ENCODE data around the gene EPM2A.
"Not testable (repeated sequence)": the region's sequence is repeated elsewhere in the genome, so short reads cannot be mapped to it uniquely, and the experiment has no call there.

Gene EPM2A

GRCh38 chr6:145729887-145730286 is 5.4 kb downstream of the EPM2A start:
- no peak for DNase-seq (ENCODE audit: low read depth)

GRCh38 chr6:145728444-145729385 is 6.6 kb downstream of the EPM2A start:
- no peak for DNase-seq (ENCODE audit: low read depth)

- DNase-seq (ENCODE audit: low read depth) = no peak
Observed at GRCh38 chr6:145727817-145728388, 7.4 kb downstream of the EPM2A start.

GRCh38 chr6:145725570-145725969 is 9.8 kb downstream of the EPM2A start:
- DNase-seq (ENCODE audit: low read depth) = no peak

GRCh38 chr6:145723646-145724045 is 11.7 kb downstream of the EPM2A start:
- peak; percentile 63 for DNase-seq (ENCODE audit: low read depth)

- DNase-seq (ENCODE audit: low read depth) = no peak
Observed at GRCh38 chr6:145722190-145722589, 13.1 kb downstream of the EPM2A start.

GRCh38 chr6:145721144-145721543 is 14.2 kb downstream of the EPM2A start:
- no peak for DNase-seq (ENCODE audit: low read depth)

- DNase-seq (ENCODE audit: low read depth) = no peak
Observed at GRCh38 chr6:145715426-145715825, 19.9 kb downstream of the EPM2A start.

- DNase-seq (ENCODE audit: low read depth) = no peak
Observed at GRCh38 chr6:145714731-145715130, 20.6 kb downstream of the EPM2A start.

- DNase-seq (ENCODE audit: low read depth) = no peak
Observed at GRCh38 chr6:145713773-145714172, 21.5 kb downstream of the EPM2A start.

- DNase-seq (ENCODE audit: low read depth) = peak; percentile 62
Observed at GRCh38 chr6:145711372-145711771, 23.9 kb downstream of the EPM2A start.

GRCh38 chr6:145707397-145707796 is 27.9 kb downstream of the EPM2A start:
- DNase-seq (ENCODE audit: low read depth) = no peak

GRCh38 chr6:145705561-145705960 is 29.8 kb downstream of the EPM2A start:
- DNase-seq (ENCODE audit: low read depth) = peak; percentile 75

GRCh38 chr6:145704143-145704781 is 31.1 kb downstream of the EPM2A start:
- DNase-seq (ENCODE audit: low read depth) = peak; percentile 61

- DNase-seq (ENCODE audit: low read depth) = peak; percentile 85
Observed at GRCh38 chr6:145699462-145699861, 35.9 kb downstream of the EPM2A start.

GRCh38 chr6:145697401-145697800 is 37.9 kb downstream of the EPM2A start:
- not testable (repeated sequence) for DNase-seq (ENCODE audit: low read depth)

GRCh38 chr6:145694083-145694737 is 41.1 kb downstream of the EPM2A start:
- no peak for DNase-seq (ENCODE audit: low read depth)

GRCh38 chr6:145690969-145691368 is 44.4 kb downstream of the EPM2A start:
- DNase-seq (ENCODE audit: low read depth) = no peak

- no peak for DNase-seq (ENCODE audit: low read depth)
Observed at GRCh38 chr6:145689529-145689928, 45.8 kb downstream of the EPM2A start.

GRCh38 chr6:145688493-145688905 is 46.8 kb downstream of the EPM2A start:
- DNase-seq (ENCODE audit: low read depth) = peak; percentile 34

GRCh38 chr6:145685932-145686331 is 49.4 kb downstream of the EPM2A start:
- DNase-seq (ENCODE audit: low read depth) = no peak

- no peak for DNase-seq (ENCODE audit: low read depth)
Observed at GRCh38 chr6:145681965-145682364, 53.4 kb downstream of the EPM2A start.

All from amniotic epithelial cell (primary cell).